Stimulated activated CD4-positive, alpha-beta T cell treated with anti-CD3 and anti-CD28 coated beads, TNF-alpha, amount 100 ng/mL, for 24 hours (primary cell): ENCODE data around the gene RTKN.
A peak's percentile ranks its signal among the peaks of the same experiment; 100 is the strongest.
"Not testable (repeated sequence)": the region's sequence is repeated elsewhere in the genome, so short reads cannot be mapped to it uniquely, and the experiment has no call there.

Experiments
- DNase-seq, 3 experiments: peaks; one replicate each; pipeline ENCODE4 v3.0.0-alpha.2; 2020; ENCODE audit warnings: low read depth in 3 of 3

The RTKN gene

DNA sequence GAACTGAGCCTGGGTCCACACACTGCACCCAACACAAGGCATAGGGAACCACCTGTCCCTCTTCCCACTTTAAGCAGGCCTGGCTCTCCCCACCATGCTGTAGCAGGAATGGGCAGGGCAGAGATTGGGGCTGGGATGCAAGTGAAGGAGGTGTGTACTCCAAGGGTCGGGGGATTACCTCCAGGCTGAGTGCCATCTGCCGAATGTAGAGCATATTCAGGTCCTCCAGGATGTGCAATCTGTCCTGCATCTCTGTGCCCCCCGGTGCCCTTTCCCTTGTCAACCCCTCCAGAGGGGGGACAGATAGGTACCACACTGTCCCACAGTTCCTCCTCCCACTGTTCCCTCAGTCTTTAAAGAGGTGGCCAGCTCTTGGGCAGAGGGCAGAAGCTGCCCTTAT, 2.4 kb downstream of the RTKN start:
- DNase-seq = no peak

DNA sequence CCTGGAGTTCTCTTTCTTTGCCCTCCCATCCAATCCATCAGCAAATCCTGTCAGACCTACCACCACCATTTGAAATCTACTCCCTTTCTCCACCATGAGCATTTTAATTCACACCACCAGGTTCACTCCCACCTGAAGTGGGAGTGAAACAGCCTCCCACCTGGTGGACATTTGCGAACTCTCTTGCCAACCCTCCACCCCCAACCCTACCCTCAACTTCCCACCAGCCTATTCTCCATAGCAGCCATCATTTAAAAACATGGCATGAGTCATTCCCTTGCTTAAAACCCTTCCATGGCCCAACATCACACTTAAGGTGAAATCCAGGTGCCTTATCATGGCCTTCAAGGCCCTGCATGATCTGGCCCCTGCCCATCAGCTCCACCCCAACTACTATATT, 3.5 kb downstream of the RTKN start:
- DNase-seq = no peak

DNA sequence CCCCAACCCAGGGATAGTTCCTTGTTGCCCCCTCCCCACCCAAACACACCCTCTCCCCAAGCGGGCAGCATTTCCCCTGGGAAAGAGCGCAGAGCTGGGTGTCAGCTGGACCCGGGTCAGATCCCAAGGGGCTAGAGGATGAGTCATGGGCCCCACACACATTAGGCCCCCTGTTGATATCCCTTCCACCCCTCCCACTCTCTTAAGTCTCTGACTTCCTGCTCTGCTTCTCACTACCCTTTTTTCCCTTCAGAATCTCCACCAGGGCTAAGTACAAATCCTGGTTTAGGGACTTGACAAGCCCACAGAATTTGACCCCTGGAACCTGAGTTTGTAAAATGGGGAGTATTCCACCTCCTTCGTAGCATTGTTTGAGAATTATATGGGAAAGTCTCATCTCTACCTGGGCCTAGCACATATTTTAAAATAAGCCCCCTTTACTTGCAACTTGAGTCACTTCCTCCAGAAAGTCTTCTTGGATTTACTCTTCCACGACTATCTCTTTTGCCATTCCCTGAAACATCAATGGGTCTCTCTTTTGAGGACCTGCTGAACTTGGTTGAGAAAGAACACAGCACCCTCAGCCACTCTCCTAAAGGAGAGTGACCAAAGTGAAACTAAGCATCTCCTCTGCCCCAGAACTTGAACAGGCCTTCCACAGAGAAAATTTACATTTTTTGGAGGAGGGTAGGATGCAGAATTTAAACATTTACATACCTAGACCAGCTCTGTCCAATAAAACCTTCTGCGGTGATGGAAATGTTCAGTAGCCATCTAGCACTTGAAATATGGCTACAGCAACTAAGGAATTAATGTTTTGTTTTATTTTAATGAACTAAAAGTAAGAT, 4.7 kb downstream of the RTKN start:
- no peak for DNase-seq

DNA sequence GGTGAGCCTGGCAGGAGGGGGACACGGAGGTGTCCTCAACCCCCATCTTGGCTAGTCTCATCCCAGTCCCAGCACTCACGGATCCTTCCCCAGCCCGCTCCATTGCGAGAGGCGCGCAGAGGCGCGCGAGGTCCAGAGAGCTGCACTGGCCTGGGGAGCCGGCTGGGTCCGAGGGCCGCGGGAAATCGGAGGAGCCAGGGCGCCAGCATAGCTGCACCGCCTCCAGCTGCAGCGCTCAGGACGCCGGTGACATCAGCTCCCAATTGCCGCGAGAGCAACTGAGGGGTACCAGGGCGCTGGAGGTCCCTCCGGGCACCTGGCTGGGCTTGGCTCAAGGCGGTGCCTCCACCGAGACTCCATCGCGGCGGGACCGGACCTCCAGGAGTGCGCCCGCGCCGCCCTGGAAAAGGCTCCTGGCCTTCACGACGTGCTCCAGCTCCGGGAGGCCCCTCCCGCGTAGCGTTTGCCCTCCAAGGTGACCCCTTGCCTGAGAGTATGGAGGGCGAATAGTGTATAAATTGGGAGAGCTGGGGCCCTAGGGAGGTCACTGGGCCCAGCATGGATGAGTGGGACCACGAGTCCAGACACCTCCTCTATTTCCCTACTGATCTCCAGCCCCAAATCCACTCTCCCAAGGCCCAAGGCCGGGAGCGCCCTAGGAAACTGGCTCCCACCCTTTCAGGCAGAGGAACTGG, 5.5 kb downstream of the RTKN start:
- no peak for DNase-seq

DNA sequence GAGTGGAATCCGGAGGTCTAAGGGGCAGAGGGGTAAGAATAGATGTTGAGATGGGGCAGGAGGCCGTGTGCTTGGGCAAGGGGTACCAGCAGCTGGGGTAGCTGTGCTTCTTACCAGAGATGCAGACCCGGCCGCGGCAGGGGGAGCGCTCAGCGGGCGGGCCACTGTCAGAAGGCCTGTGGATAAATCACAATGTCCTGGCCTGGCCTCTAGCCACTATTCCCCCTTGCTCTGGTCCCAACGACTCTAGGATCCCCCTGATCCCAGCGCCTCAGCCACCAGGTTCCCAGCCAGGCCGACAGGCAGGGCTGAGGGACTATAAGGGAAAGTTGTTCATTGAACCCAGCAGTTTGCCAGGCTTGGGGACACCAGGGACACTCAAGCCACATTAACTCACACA, 11.2 kb downstream of the RTKN start:
- DNase-seq = no peak

DNA sequence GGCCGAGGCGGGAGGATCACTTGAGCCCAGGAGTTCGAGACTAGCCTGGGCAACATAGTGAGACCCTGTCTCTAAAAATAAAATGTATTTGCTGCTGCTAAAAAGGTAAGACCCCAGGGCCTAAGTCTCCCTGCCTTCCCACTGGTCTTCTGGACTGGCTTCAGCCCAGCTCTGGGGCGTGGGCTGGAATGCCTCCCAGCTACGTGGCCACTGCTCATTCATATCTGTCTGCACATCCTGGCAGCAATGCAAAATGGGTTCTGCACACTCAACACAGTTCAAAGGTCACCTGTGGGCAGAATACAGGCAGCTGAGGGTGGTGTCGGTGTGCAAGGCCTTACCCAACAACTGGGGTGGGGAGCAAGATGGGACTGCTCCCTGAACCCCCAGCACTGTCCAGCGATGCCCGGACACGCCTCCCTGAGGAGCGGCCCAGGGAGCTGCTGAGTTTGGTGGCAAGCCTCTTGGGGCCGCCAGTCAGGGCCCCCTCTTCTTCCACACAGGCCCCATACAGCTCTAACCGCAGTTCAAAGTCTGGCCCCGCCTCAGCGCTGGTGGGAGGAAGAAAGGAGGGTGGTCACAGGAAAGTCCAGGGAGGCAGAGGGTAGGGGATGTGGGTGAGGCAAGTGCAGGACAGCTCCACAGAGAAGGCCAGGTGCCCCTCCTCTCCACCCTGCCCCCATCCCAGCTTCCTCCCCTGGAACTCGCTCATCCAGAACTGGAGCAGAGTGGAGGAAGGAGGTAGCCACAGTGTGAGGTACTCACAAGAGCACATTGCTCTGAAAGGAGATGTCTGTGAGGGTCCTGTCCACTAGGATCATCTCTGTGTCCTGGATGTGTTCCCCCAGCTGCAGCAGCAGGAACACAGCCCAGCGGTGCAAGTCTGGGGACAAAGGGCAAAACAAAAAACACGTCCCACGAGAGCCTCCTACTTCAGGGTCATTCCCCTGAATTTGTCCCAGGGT, 12.0 kb downstream of the RTKN start:
- no peak for DNase-seq

DNA sequence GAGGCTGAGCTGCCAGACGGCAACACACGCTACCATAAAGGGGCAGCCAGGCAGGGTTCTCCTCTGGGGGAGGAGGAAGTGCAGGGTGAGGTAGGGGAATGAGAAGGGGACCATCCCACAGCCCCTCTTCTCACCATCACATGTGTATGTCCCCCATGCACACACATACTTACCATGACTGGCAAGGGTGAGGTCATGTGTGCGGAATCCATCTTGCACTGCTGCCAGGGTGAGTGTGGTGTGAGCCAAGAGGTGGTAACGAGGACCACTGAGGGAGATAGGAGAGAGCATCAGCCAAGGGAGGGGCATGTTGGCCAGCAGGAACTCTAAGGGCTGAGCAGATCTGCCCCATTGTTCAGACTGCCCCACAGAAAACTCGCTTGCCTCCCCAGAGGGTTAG, 13.1 kb downstream of the RTKN start:
- DNase-seq = no peak

DNA sequence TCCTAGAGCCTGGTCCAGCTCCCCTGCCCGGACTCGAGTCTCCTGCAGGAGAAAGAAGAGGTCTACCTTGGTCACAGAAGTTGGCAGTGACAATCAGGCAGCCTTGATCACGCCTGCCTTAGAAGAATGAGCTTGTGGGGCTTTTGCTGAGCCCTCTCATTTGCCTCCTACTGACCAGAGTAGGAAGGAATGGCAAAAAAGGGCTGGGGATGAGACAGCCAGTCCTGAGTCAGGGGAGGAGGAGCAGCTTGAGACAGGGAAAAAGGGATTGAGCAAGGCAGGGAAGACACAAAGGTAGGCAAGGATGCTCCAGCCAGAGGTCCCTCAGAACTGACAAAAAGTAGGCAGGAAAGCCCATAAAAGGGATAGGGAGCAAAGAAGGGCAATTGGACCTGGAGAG, 14.2 kb downstream of the RTKN start:
- DNase-seq = no peak

DNA sequence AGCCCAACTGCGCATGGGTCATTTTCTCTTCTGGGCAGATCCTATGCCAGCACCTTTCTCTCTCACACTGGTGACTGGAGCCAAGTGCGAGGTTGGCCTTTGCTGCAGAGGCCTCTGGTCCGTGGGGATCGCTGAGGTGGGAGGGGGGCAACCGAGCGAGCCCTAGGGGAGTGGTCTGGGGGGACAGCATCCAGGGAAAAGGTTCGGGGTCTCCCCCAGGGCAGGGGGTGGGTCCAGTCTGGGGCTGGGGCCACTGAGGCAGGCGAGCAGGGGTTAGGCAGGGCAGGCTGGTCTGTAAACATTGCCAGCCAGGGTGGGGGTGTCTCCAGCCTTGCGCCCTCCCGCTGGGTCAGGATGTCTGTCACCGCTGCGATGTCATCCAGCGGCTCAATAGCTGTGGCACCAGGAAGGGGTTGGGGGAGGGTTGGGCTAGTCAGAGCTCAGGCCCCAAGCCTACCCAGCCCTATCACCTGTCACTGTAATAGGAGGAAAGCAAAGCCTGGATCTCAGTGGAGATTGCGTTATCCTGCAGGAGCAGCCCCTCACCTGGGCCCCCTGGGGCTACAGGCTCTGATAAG, 15.5 kb downstream of the RTKN start:
- no peak for DNase-seq

DNA sequence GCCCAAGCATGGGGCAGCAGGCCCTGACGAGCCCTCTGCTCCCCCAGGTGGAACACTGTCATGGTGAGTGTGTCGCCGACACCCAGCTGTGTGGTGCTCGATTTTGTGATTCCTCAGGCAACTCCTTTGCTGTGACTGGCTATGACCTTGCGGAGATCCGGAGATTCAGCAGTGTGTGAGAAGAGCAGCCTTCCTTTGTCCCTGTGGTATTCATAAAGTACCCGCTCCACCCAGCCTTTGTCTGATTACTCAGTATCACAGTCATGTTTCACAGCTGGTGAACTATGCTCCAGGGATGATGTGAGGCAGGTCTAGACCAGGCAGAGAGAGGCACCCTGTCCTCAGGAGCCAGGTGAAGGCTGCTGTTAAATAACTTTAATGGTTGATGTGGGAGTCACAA, 16.2 kb downstream of the RTKN start:
- DNase-seq = no peak

DNA sequence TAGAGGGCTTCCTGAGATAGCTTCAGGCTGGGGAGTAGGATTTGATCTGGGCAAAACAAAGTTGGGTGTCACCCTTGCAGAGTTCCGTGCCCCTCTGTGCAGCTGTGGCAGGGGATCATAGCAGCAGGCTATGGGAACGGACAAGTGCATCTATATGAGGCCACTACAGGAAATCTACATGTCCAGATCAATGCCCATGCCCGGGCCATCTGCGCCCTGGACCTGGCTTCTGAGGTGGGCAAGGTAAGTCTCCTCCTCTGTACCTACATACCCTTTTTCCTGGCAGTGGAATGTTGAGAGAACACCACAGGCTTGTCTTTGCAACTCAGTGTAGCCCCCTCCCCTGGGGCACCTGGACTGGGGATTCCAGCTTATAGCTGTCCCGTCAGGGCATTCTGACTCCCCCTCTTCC, 16.7 kb downstream of the RTKN start:
- no peak for DNase-seq

DNA sequence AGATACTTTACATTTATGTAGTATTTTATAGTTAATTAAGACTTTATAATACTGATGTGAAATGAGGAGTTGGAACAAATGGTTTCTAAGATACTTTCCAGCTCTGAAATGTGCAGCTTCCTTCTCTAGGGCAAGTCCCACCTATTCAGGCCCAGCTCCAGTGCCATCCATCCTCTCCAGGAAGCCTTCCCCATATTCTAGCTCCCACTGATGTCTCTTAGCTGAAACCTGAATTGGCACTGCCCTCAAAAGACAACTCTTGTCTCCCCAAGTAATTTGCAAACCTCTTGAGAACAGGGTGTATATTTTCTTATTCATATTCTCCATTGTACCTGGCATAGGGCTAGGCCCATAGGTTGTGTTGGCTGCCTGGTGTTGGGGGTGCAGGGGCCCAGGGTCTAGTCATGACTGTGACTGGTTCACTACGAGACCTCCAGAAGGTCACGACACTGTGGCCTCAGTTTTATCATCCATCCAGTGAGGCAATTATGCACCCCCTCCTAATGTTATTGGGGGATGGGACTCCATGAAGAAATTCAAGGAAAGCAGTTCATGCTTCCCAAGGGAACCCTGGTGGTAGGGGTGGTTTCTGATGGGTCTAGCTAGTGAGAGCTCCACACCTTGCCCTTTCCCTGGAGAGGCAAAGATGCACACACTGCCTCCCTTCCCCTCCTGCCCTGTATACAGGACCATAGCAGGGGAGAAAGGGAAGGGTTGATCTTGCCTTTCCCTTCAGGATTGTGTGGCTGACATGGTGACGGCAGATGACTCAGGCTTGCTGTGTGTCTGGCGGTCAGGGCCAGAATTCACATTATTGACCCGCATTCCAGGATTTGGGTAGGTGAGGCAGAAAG, 17.4 kb downstream of the RTKN start:
- no peak for DNase-seq

DNA sequence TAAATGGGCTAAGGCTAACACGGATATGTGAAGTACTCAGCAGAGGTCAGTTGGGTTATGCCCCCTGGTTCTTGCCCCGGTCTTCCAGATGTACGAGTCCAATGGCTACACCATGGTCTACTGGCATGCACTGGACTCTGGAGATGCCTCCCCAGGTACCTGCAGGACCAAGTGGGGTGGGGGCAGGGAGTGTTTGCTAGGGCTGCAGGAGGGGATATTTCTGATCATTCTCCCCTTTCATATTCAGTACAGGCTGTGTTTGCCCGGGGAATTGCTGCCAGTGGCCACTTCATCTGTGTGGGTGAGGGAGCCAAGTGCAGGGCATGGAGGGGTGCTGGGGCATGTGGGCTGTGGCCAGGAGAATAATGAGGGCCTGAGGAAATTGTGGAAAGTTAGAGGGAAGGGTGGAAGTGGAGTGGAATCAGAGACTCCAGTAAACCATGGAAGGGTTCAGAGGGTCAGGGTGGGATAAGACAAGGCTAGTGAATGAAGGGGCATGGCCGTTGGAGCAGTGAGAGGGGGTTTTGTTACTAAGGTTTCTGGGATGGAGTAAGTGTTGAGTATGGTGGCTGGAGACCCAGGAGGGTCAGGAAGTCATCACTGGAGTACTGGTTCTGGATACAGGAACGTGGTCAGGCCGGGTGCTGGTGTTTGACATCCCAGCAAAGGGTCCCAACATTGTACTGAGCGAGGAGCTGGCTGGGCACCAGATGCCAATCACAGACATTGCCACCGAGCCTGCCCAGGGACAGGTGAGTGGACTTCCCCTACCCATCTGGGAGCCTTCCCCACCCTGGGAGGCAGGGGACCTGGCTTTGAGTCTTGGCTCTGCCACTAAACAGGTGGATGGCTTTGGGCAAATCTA, 18.3 kb downstream of the RTKN start:
- no peak for DNase-seq

DNA sequence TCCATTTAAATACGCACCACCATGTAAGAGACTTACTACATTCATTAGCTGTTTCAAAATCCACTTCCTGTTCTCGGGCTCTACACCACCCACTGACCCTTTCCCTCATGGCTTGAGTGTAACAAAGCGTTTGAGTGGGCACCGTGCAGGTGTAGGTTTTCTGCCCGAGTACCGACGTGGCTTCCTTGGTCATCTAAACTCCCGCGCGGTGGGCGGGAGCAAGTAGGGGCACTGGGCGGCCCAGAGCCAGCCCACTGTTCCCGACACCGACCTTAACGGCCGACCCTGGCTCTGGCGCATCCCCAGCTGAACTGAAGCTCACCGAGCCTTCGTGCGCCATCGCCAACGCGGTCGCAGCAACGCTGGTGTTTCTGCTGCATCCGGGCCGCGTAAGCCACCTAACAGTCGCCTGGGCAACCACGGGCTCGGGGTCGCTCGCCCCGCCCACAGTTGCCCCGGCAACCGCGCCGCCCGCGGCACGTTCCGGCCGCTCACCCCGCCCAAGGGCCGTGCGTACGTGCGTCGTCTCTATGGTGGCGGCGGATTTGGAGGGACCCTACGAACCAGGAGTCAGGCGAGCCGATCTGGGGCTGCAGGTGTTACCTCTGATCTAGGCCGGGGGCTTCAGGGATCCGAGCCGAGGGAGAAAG, 20.4 kb downstream of the RTKN start, which contains the start of the genes C2orf81 and WDR54:
C2orf81 (minus strand) TSS at position 399 of the 650 bp plus-strand sequence; CDS start at position 340, 59 bp downstream.
WDR54 (plus strand) TSS at position 510 of the 650 bp plus-strand sequence. CDS start 424 bp downstream, outside the sequence.
- DNase-seq = peak; percentile 86 to 95 (median 92)

DNA sequence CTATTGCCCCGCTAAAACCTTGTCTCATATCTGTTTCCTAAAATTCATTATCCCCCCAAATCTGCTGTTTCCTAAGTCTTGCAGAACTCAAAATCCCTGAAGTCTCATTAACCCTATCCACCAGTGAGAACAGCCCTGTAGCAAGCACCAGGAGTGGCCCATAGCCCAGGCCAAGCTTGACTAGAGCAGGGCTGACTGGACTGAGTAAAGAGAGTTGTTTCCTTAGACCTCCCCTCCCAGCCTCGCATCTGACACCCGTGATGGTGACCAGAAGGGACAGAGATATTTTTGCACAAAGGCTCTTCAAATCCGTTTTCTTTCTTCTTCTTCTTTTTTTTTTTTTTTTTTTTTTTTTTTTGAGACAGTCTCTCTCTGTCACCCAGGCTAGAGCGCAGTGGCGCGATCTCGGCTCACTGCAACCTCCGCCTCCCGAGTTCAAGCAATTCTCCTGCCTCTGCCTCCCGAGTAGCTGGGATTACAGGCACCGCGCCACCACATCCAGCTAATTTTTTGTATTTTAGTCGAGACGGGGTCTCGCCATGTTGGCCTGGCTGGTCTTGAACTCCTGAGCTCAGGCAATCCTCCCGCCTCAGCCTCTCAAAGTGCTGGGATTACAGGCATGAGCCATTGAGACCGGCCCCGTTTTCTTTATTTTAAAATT, 21.2 kb downstream of the RTKN start:
- DNase-seq = not testable (repeated sequence)

DNA sequence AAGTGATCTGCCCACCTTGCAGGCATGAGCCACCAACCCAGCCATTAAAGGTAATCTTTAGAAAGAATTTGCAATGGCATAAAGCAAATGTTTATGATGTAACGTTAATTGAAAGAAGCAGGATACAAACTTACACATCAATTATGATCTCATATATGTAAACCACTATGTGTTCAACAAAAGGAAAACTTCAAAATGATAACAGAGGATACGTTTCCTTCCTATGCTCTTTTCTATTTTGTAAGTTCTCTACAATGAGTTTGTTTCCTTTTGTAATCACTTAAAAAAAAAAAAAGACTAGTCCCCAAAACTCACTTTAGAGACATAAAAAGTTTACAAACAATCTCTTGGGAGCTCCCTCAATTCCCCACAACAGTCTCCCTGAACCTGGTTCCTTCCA, 21.7 kb downstream of the RTKN start:
- no peak for DNase-seq

DNA sequence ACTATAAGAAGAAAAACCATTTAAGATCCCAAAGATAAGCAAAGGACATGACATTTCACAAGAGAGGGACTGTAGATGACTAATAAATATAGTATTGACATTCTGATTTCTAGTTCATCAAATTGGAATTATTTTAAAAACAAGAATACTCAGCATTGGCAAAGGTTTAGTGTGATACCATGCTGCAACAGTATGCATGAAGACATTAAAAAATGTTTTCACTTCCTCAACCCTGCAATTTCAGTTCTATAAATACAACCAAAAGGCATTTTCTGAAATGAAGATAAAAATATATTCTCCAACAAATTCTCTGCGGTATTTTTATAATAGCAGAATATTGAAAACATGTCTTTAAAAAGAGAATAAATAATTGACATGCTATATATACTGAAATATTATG, 22.4 kb downstream of the RTKN start:
- DNase-seq = no peak

DNA sequence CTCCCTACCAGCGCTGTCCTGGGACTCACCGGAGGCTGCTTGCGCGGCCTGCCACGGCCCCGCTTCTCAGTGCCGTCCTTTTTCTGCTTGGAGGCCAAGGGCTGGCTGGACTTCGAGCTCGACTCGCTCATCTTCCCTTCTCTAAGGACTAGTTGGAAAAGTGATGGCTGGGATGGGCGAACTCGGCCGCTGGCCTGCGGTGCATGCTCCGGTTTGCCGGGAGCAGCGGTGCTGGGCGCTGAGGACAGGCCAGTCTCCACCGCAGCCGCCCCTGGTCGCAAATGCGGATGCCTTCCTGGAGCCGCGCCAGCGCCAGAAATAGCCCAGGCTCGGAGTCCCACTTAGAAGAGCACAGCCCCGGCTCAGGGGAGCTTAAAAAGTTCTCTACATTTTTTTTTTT, 23.4 kb downstream of the RTKN start:
- no peak for DNase-seq

DNA sequence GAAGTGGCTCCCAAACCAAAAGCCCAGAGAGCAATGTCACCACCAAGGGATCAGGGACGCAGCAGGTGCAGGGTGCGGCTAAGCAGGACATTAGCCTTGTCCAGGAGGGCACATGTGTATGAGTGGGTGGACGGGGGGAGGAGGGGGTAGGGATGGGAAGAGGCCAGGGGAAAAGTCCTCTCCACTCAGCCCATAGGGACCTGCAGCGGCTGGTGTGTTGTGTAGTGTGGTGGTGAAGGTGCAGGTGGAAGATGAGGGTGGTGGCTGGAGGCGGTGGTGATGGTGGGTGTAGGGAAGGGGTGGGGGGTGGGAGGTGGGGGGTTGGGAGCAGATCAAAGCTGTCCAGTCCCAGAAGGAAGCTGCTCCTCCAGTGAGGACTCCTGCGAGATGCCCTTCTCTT, 24.0 kb downstream of the RTKN start:
- DNase-seq = no peak
